ENCODE measurements around the gene FBXW4.

The FBXW4 gene
- total RNA-seq: 55.0 to 76.2 (median 66.9) reads per million in 4 experiments

GRCh38 chr10:101694674-101695403 lies at the start of gene FBXW4:
Gene FBXW4 (minus strand): TSS chr10:101695170. CDS start chr10:101695105, 65 bp downstream.
- DNase-seq: peak; percentile 50

DNA sequence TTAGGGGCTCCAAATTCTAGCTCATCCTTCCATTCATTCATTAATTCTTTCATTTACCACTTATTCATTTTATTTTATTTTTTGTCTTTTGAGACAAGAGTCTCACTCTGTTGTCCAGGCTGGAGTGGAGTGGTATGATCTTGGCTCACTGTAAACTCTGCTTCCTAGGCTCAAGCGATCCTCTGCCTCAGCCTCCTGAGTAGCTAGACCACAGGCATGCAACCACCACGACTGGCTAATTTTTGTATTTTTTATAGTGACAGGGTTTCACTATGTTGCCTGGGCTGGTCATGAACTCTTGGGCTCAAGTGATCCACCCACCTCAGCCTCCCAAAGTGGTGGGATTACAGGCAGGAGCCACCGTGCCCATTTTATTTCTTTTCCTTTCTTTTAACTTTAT lies 49.3 kb upstream of the FBXW4 start:
- DNase-seq: no peak

- no peak for DNase-seq
Measured at GRCh38 chr10:101741938-101742337, 47.0 kb upstream of the FBXW4 start.

DNA sequence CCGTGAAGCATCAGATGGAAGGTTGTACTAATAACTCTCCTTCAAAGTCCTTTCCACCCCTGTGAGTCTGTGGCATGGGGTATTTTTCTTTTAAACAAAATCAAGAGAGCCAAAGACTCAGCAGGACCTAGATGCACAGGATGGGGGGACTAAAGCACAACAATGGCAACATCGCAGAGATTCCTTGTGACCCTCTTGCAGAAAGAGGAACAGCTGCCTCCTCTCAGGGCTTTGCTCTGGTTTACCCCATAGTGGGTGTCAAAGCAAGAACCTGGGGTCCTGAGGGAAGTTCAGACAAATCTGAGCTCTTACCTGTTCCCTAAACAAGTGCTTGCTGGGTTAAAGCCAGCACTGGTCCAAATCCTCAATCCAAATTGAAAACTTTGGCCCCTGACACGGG lies 41.7 kb upstream of the FBXW4 start:
- DNase-seq: no peak

DNA sequence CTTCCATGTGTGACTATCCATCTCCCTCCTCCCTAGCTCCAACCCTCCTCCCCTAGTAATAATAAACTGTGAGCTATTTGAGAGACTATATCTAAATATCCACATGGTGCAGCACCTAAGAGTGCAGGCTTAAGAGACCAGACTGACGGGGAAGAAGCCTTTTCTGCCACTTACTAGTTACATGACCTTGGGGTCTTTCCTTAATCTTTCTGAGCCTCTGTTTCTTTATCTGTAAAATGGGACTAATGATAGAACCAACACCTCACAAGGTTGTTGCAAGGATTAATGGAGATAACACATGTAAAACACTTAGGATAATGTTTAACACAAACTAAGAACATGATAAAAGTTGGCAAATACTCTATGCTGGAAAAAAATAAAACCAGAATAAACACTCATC lies 37.1 kb upstream of the FBXW4 start:
- no peak for DNase-seq

- DNase-seq: no peak
Measured at GRCh38 chr10:101726115-101726387, 31.1 kb upstream of the FBXW4 start.

DNA sequence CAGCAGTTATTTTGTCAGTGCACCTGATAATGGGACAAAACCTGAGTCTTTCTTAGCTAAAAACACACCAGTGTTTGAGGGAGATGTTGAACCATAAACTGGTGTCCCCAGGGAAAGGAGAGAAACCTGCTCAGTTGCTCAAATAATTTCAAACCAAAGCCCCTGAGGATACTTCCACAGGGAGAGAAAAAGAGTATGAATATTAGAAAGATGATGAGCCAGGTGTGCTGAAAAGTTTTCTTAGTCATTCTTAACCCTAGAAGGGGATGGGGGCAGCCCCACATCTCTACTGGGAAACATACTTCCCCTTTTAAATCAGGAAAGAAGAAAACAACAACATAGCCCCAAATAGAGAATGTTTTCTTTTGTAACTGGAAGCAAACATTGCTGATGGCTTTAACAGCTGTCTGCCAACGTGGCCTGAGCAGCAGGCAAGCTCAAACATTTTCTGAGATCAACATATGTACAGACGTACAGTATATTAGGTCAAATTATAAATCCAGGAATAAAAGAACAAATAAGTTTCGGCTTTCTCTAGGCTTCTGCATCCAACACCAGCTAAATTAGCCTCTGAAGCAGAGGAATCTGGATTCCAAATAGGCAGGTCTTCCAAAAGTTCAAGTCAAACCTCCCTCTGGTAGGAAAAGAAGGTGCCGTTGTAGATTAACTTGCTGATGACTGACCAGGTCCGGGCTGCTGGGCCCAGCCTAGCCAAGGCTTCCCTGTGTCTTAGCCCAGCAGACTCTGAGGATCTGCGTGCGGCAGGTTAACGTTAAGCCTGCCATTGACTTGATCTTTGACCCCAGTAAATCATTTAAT lies 30.5 kb upstream of the FBXW4 start:
- no peak for DNase-seq

GRCh38 chr10:101724446-101724845 lies 29.5 kb upstream of the FBXW4 start:
- DNase-seq: no peak

DNA sequence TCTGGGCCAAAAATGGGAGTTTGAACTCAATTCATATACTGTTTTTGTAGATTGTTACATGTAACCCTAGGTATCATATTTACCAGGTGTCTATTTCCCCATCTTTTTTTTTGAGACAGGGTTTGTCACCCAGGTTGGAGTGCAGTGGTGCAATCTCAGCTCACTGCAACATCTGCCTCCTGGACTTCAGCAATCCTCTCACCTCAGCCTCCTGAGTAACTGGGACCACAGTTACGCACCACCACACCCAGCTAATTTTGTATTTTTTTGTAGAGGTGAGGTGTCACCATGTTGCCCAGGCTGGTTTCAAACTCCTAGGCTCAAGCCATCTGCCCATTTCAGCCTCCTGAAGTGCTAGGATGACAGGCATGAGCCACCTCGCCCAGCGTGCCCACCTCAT lies 28.2 kb upstream of the FBXW4 start:
- no peak for DNase-seq

- no peak for DNase-seq
Measured at GRCh38 chr10:101721806-101722205, 26.8 kb upstream of the FBXW4 start.

DNA sequence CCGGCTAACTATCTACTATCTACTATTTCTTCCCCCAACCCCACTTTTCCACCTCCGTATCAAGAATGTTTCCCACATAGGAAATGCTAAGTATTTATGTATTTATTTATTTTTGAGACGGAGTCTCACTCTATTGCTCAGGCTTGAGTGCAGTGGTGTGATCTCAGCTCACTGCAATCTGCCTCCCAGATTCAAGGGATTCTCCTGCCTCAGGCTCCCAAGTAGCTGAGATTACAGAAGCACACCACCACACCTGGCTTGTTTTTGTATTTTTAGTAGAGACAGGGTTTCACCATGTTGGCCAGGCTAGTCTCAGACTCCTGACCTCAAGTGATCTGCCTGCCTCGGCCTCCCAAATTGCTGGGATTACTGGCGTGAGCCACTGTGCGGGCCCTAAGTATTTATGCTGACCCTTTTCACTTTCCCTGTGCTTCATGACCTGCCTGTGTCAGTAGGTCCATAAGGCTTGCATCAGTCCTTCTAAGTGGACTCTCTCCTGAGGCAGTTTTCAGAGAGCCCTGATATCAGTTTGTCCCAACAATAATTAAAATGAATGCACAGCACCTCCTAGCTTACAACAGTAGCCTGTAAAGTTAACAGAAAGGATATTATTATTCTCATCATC lies 25.7 kb upstream of the FBXW4 start:
- no peak for DNase-seq

DNA sequence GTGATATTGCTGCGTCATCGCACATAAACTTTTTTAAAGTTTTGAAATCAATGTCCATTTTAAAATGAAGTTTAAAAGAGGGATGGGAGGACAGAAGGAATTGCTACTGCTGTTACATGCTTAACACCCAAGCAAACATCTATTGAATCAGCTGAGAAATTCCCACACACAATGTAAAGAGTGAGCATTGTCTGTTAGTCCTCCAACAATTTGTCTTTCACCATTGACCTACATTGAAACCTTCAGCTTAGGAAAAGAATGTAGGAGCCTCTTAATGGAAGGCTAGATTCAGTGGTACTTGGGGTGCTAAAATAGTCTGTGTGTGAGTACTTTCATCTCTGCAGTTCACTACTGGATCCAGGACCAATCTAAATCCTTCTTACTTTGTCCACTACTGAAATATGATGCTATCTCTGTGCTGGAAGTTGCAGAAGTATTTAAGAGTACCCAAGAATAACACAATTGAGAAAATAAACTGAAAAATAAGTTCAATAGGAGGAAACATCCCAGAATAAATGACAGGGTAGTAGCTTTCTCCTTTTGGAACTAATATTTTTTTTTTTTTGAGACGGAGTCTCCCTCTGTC lies 23.8 kb upstream of the FBXW4 start:
- DNase-seq: no peak

GRCh38 chr10:101716891-101717659 lies 22.1 kb upstream of the FBXW4 start:
- no peak for DNase-seq

DNA sequence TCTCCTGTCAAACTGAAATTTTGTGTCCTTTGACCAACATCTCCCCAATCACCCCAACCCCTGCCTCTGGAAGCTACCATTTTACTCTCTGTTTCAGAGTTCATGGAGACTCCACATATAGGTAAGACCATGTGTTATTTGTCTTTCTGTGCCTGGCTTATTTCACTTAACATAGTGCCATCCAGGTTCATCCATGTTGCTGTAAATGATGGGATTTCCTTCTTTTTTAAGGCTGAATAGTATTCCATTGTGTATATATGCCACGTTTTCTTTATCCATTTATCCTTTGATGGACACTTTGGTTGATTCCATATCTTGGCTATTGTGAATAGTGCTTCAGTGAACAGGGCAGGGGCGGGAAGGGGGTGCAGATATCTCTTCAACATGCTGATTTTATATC lies 18.0 kb upstream of the FBXW4 start:
- DNase-seq: no peak

DNA sequence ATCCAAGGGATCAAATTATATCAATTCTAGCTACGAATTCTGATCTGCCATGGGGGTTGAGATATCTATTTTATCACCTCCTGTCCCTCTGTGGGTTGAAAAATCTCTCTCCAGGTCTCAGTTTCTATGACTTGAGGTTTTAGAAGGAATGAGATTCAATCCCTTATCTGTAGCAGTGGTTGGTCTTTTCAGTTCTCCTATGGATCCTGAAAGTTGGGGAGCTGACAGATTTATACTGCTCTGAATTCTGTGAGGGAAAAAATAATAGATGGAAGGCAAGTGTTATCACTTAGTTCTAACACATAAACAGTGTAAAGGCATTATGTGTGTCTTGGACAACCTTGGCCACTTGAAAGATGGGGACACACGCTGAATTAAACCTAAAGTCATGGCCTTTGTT lies 15.8 kb upstream of the FBXW4 start:
- DNase-seq: no peak

- DNase-seq: no peak
Measured at GRCh38 chr10:101710059-101710695, 15.2 kb upstream of the FBXW4 start.

DNA sequence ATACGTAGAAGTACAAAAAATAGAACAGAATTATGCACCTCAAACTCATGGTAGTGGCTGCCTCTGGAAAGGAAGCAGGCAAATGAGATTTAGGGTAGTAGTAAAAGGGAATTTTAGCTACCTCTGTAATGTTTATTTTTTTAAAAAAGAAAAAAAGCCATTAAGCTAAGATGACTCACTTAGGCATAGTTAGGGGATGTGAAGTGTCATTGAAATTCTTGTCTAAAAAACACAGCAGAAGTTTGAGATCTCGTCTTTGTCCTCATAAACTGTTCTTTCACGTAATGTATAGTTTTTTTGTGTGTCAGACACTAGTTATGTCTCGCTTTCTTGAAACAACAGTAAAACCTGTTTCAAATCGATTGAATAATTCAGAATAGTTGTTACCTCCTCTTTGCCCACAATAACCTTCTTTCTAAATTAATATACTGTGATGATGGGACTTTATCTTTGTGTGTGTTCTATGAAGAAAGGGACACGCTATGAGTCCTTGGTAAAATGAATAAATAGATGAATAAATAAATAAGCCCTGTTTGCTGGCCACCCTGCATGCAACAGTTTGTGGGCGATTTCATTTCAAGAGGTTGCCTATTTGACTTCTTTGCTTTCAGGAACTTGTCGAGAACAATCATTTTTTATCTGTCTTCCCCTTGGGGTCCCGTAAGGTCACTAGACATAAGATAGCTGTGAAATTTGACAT lies 14.5 kb upstream of the FBXW4 start:
- no peak for DNase-seq

- DNase-seq: no peak
Measured at GRCh38 chr10:101708870-101709269, 13.9 kb upstream of the FBXW4 start.

DNA sequence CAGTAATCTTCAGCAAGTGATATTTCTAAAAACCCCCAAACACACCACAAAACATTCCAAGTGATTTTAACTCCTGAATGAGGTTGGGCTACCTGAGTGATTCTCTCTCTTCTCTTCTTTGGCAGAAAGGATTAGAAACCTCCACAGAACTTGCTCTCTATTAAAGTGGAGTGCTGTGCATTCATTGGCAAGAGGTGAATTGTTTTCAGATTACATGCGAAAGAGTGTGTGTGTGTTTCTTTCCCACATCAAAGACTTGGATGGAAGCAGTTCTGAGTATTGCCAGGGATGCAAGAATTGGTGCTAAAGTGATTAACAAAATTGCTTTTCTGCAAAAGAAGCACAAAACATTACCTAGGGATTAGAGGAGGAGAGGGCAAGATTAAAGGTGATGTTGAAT lies 13.1 kb upstream of the FBXW4 start:
- DNase-seq: no peak

DNA sequence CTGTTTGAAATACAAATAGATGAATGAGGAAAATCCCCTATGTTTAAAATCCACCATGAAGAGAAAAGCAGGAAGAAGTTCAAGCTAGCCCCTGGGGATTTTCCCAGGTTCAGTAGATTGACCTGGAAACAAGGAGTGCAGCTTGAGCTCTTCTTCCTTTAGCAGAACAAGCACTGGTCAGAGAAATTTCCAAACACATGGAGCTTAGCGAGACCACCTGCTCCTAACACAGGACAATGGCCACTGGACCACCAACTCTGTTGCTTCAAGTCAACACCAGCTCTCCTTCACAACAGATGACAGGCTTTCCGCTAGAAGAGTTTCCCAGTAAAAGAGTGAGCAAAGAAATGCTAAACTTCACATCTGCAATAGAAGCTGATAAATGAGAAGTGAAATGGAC lies 9.4 kb upstream of the FBXW4 start:
- DNase-seq: no peak

- DNase-seq: no peak
Measured at GRCh38 chr10:101696632-101697031, 1.7 kb upstream of the FBXW4 start.

DNA sequence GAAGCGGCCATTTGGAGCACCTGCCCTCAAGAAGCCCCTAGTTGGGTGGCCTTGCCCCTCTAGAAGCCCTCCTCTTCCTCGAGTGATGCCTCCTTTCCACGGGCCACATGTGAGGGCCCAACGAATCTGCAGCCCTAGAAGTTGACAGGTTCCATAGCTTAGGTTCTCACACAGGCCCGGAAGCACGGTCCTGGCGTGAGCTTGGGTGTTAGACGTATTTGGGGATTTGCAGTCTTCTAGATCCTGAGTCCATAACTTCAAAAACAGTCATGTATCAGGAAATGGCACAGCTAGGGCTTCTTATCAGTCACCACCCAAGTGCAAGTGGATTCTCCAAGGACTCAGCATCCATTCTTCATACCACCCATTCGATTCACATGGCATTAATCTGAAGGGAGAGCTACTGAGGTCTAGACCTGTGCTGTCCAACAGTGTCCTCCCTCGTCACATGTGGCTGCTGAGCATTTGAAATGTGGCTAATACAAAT lies 477 bp upstream of the FBXW4 start:
- DNase-seq: no peak

Data from effector CD8-positive, alpha-beta T cell (primary cell).